T-helper 2 cell (primary cell): Measurements from ENCODE around the gene GAB1.

Source experiments
- DNase-seq, 5 experiments: peaks; one replicate each; pipeline versions ENCODE4 v3.0.0 to v3.0.0-alpha.2; 2012 to 2022

Gene GAB1

GRCh38 chr4:143424276-143424675 is 87.6 kb downstream of the GAB1 start:
- no peak for DNase-seq

GRCh38 chr4:143431526-143432257 is 95.0 kb downstream of the GAB1 start:
- DNase-seq: no peak

- no peak for DNase-seq
Observed at GRCh38 chr4:143432258-143432591, 95.5 kb downstream of the GAB1 start.

- DNase-seq: no peak
Observed at GRCh38 chr4:143433231-143433630, 96.6 kb downstream of the GAB1 start.

GRCh38 chr4:143435955-143436354 is 99.3 kb downstream of the GAB1 start:
- DNase-seq: no peak

GRCh38 chr4:143437476-143437875 is 100.8 kb downstream of the GAB1 start:
- DNase-seq: no peak

- DNase-seq: no peak
Observed at GRCh38 chr4:143437937-143438336, 101.3 kb downstream of the GAB1 start.

- DNase-seq: no peak
Observed at GRCh38 chr4:143438710-143439109, 102.0 kb downstream of the GAB1 start.

GRCh38 chr4:143441109-143441508 is 104.4 kb downstream of the GAB1 start:
- DNase-seq: no peak

GRCh38 chr4:143441678-143442077 is 105.0 kb downstream of the GAB1 start:
- DNase-seq: no peak

- no peak for DNase-seq
Observed at GRCh38 chr4:143443728-143444127, 107.1 kb downstream of the GAB1 start.

- no peak for DNase-seq
Observed at GRCh38 chr4:143451186-143451585, 114.5 kb downstream of the GAB1 start.

GRCh38 chr4:143455211-143455610 is 118.5 kb downstream of the GAB1 start:
- no peak for DNase-seq

GRCh38 chr4:143458966-143459365 is 122.3 kb downstream of the GAB1 start:
- DNase-seq: no peak

- no peak for DNase-seq
Observed at GRCh38 chr4:143473334-143474126, 136.9 kb downstream of the GAB1 start.

GRCh38 chr4:143477487-143477886 is 140.8 kb downstream of the GAB1 start:
- no peak for DNase-seq

GRCh38 chr4:143481361-143481760 is 144.7 kb downstream of the GAB1 start:
- no peak for DNase-seq

GRCh38 chr4:143482840-143483239 is 146.2 kb downstream of the GAB1 start:
- peak in 1 of 5 experiments; percentile 21 for DNase-seq

GRCh38 chr4:143486314-143486713 is 149.6 kb downstream of the GAB1 start:
- DNase-seq: no peak

- no peak for DNase-seq
Observed at GRCh38 chr4:143488687-143489086, 152.0 kb downstream of the GAB1 start.

GRCh38 chr4:143489106-143489505 is 152.4 kb downstream of the GAB1 start:
- DNase-seq: no peak

- DNase-seq: no peak
Observed at GRCh38 chr4:143498021-143498420, 161.3 kb downstream of the GAB1 start.

GRCh38 chr4:143502231-143502630 is 165.6 kb downstream of the GAB1 start:
- no peak for DNase-seq

GRCh38 chr4:143506031-143506430 is 169.4 kb downstream of the GAB1 start:
- no peak for DNase-seq
